Measurements from ENCODE around the gene LPIN1. TPM values are rescaled to one million over a fixed set of nuclear protein-coding genes. Genes with fewer than 3 reads are reported as not detected.

The LPIN1 gene
- total RNA-seq, 1 experiment from 2014 or later = 33.2 TPM

GRCh38 chr2:11762799-11763461 is 16.5 kb downstream of the LPIN1 start:
- no peak for DNase-seq (ENCODE audit: low read depth)

- no peak for DNase-seq (ENCODE audit: low read depth)
Observed at GRCh38 chr2:11764359-11764758, 17.9 kb downstream of the LPIN1 start.

GRCh38 chr2:11764920-11765319 is 18.5 kb downstream of the LPIN1 start:
- no peak for DNase-seq (ENCODE audit: low read depth)

GRCh38 chr2:11765501-11765900 is 19.1 kb downstream of the LPIN1 start:
- no peak for DNase-seq (ENCODE audit: low read depth)

GRCh38 chr2:11766016-11766415 is 19.6 kb downstream of the LPIN1 start:
- DNase-seq (ENCODE audit: low read depth) = no peak

GRCh38 chr2:11767779-11768178 is 21.3 kb downstream of the LPIN1 start:
- DNase-seq (ENCODE audit: low read depth) = no peak

- DNase-seq (ENCODE audit: low read depth) = no peak
Observed at GRCh38 chr2:11768946-11769345, 22.5 kb downstream of the LPIN1 start.

- no peak for DNase-seq (ENCODE audit: low read depth)
Observed at GRCh38 chr2:11769516-11769915, 23.1 kb downstream of the LPIN1 start.

GRCh38 chr2:11770531-11771188 is 24.2 kb downstream of the LPIN1 start:
- DNase-seq (ENCODE audit: low read depth) = no peak

- DNase-seq (ENCODE audit: low read depth) = no peak
Observed at GRCh38 chr2:11771971-11772615, 25.7 kb downstream of the LPIN1 start.

- DNase-seq (ENCODE audit: low read depth) = no peak
Observed at GRCh38 chr2:11773111-11773510, 26.7 kb downstream of the LPIN1 start.

GRCh38 chr2:11773747-11774525 is 27.5 kb downstream of the LPIN1 start:
- peak; percentile 60 for DNase-seq (ENCODE audit: low read depth)

- DNase-seq (ENCODE audit: low read depth) = no peak
Observed at GRCh38 chr2:11774600-11774999, 28.2 kb downstream of the LPIN1 start.

GRCh38 chr2:11775384-11775783 is 29.0 kb downstream of the LPIN1 start:
- DNase-seq (ENCODE audit: low read depth) = peak; percentile 42

- no peak for DNase-seq (ENCODE audit: low read depth)
Observed at GRCh38 chr2:11777066-11777782, 30.8 kb downstream of the LPIN1 start.

GRCh38 chr2:11777886-11778415 is 31.5 kb downstream of the LPIN1 start:
- DNase-seq (ENCODE audit: low read depth) = no peak

- DNase-seq (ENCODE audit: low read depth) = no peak
Observed at GRCh38 chr2:11778416-11778815, 32.0 kb downstream of the LPIN1 start.

GRCh38 chr2:11778923-11779757 is 32.7 kb downstream of the LPIN1 start:
- DNase-seq (ENCODE audit: low read depth) = peak; percentile 55

GRCh38 chr2:11781602-11782001 is 35.2 kb downstream of the LPIN1 start:
- DNase-seq (ENCODE audit: low read depth) = no peak

GRCh38 chr2:11784280-11784679 is 37.8 kb downstream of the LPIN1 start:
- DNase-seq (ENCODE audit: low read depth) = no peak

Data from M059J (cell line).